ENCODE data around the gene IRF6. TPM values are rescaled to one million over a fixed set of nuclear protein-coding genes. Genes with fewer than 3 reads are reported as not detected.

Gene IRF6
- total RNA-seq, 2 donors from 2014 or later = 3.9 to 4.1 TPM

DNA sequence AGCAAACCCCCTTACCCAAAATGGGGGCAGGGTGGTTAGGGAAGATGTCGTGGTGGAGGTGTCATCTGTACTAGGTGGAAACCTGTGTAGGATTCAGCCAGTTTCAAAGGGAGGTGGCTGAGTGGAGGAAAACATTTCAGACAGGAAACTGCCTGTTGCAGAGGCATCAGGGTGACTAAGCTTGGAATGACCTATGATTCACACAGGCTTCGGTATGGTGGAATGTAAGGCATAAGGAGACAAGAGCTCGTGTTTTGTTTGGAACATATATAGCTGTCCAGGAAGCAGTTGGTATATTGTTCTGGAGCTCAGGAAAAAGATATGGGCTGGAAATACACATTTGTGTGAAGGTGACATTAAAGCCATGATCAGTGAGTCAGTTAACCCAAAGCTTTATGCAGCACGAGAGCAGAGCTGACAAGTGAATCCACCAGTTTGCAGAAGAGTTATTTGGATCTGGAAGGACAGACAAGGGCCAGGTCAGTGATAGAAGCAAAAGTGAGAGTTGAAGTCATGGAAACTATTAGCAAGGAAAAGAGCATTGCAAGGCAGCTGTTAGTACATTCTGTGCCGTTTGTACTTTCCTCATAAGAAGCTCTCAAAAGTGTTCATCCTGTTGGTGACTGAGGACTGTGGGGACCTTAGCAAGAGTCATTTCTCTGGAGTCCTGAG, 34.1 kb upstream of the IRF6 start:
- Histone ChIP-seq H3K9me3 (no peaks in the 10 kb centered on the region), H3K36me3 (peaks cover 52% of the 10 kb centered on the region), H3K4me1 (ENCODE audit: control insufficient read depth in 1 of 2, low read depth in 2 of 2) (peaks cover 6 to 19% of the 10 kb centered on the region in 2 donors), H3K27ac (peak overlapping the region; percentile 13 to 73), H3K27me3 (replicated peaks; ENCODE audit: insufficient read depth) (no peaks in the 10 kb centered on the region), H3K4me3 (no peak overlapping the region)
- TF ChIP-seq, protein P1, sequence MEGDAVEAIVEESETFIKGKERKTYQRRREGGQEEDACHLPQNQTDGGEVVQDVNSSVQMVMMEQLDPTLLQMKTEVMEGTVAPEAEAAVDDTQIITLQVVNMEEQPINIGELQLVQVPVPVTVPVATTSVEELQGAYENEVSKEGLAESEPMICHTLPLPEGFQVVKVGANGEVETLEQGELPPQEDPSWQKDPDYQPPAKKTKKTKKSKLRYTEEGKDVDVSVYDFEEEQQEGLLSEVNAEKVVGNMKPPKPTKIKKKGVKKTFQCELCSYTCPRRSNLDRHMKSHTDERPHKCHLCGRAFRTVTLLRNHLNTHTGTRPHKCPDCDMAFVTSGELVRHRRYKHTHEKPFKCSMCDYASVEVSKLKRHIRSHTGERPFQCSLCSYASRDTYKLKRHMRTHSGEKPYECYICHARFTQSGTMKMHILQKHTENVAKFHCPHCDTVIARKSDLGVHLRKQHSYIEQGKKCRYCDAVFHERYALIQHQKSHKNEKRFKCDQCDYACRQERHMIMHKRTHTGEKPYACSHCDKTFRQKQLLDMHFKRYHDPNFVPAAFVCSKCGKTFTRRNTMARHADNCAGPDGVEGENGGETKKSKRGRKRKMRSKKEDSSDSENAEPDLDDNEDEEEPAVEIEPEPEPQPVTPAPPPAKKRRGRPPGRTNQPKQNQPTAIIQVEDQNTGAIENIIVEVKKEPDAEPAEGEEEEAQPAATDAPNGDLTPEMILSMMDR (IDR thresholded peaks at IDR 0.05) = no peak
- DNase-seq (ENCODE audit: low spot score) = no peak
- peak; percentile 76 for ATAC-seq (ENCODE audit: insufficient number of reproducible peaks, low FRiP score, low read depth)

GRCh38 chr1:209838537-209838936, 32.6 kb upstream of the IRF6 start:
- Histone ChIP-seq H3K4me3 (no peak overlapping the region), H3K27ac (peak overlapping the region in 1 of 2 donors; percentile 73), H3K9me3 (no peaks in the 10 kb centered on the region), H3K36me3 (peaks cover 58% of the 10 kb centered on the region), H3K4me1 (ENCODE audit: control insufficient read depth in 1 of 2, low read depth in 2 of 2) (peaks cover 6 to 19% of the 10 kb centered on the region in 2 donors), H3K27me3 (replicated peaks; ENCODE audit: insufficient read depth) (no peaks in the 10 kb centered on the region)
- DNase-seq (ENCODE audit: low spot score) = no peak
- no peak for ATAC-seq (ENCODE audit: insufficient number of reproducible peaks, low FRiP score, low read depth)
- TF ChIP-seq, protein P1 (IDR thresholded peaks at IDR 0.05) = no peak

GRCh38 chr1:209837671-209838070, 31.7 kb upstream of the IRF6 start:
- H3K4me1 ChIP-seq (ENCODE audit: control insufficient read depth in 1 of 2, low read depth in 2 of 2) = peaks cover 6 to 19% of the 10 kb centered on the region in 2 donors
- H3K27me3 ChIP-seq (replicated peaks; ENCODE audit: insufficient read depth) = no peaks in the 10 kb centered on the region
- TF ChIP-seq, protein P1 (IDR thresholded peaks at IDR 0.05) = no peak
- no peaks in the 10 kb centered on the region for H3K9me3 ChIP-seq
- no peak overlapping the region for H3K27ac ChIP-seq
- ATAC-seq (ENCODE audit: insufficient number of reproducible peaks, low FRiP score, low read depth) (no peak), DNase-seq (ENCODE audit: low spot score) (no peak)
- H3K4me3 ChIP-seq = no peak overlapping the region
- peaks cover 59% of the 10 kb centered on the region for H3K36me3 ChIP-seq

- peaks cover 5 to 19% of the 10 kb centered on the region in 2 donors for H3K4me1 ChIP-seq (ENCODE audit: control insufficient read depth in 1 of 2, low read depth in 2 of 2)
- H3K27ac ChIP-seq = no peak overlapping the region
- no peak overlapping the region for H3K4me3 ChIP-seq
- DNase-seq (ENCODE audit: low spot score) (no peak), ATAC-seq (ENCODE audit: insufficient number of reproducible peaks, low FRiP score, low read depth) (no peak)
- TF ChIP-seq, protein P1 (IDR thresholded peaks at IDR 0.05) = no peak
- H3K36me3 ChIP-seq = peaks cover 55% of the 10 kb centered on the region
- H3K27me3 ChIP-seq (replicated peaks; ENCODE audit: insufficient read depth) = no peaks in the 10 kb centered on the region
- no peaks in the 10 kb centered on the region for H3K9me3 ChIP-seq
Measured at GRCh38 chr1:209835782-209836298, 29.9 kb upstream of the IRF6 start.

DNA sequence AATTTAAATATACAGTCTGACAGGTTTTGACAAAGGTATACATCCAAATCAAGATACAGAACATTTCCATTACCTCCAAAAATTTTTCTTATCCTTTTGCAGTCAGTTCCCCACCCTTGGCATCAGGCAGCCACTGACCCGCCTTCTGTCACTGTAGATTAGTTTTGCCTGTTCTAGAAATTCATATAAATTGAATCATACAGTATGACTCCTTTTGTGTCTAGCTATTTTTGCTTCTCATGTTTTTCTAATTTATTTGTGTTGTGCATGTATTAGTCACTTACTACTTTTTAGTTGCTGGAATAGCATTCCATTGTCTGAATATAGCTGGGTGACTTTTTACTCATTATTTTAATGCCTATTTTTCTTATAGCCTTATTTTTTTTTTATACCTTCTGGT, 25.7 kb upstream of the IRF6 start:
- TF ChIP-seq, protein P1 (IDR thresholded peaks at IDR 0.05) = no peak
- Histone ChIP-seq H3K4me3 (no peak overlapping the region), H3K27ac (no peak overlapping the region), H3K4me1 (ENCODE audit: control insufficient read depth in 1 of 2, low read depth in 2 of 2) (peaks cover 11 to 17% of the 10 kb centered on the region in 2 donors), H3K36me3 (peaks cover 32% of the 10 kb centered on the region), H3K9me3 (no peaks in the 10 kb centered on the region), H3K27me3 (replicated peaks; ENCODE audit: insufficient read depth) (no peaks in the 10 kb centered on the region)
- DNase-seq (ENCODE audit: low spot score) = no peak
- ATAC-seq (ENCODE audit: insufficient number of reproducible peaks, low FRiP score, low read depth) = no peak
